Suppressor macrophage treated with lipopolysaccharide for 1 hour (primary cell): ENCODE data around the gene TRIM72.
"Not testable (repeated sequence)": the region's sequence is repeated elsewhere in the genome, so short reads cannot be mapped to it uniquely, and the experiment has no call there.

Source experiments
- DNase-seq, 3 donors: peaks; one replicate each; pipeline ENCODE4 v3.0.0-alpha.2; 2020 to 2022

Gene TRIM72

DNA sequence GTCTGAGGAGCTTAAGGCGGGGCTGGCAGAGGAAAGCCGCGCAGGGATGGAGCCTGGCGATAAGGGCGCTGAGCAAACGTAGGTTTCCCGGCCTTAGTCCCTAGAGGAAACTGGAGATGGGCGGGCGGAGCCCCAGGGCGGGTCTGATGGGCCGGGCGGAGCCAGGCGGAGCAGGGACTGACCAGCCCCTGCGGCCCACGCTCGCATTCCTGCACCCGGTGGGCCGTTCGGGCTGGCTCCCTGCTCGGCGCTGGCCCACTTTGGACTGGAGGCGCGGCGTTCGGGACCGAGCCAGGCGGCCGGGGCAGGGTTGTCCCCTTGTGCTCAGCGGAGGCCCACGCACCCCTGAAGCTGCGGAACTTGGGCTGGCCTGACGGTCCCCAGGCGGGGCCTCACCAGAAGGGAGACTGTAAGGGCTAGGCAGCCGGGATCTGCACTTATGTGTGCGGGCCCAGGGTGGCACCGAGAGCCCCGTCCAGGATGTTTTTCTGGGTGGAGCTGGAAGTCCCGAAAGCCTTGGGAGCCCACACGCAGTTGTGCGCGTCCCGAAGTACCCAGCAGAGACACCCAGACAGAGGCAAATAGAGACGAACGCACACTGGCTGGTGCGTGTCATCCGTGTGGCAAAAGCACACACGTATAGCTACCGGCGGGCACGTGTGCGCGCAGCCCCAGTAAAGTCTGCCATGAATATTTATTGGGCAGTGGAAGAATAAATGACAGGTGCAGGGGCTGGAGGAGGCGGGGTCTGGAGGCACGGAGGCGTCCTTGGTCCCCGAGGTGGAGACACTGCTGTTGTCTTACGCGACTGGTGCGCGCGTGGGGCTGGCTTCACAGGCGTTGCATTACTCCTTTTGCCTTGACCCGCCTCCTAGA lies 1.6 kb downstream of the TRIM72 start:
- peak; percentile 72 to 87 (median 77) for DNase-seq

DNA sequence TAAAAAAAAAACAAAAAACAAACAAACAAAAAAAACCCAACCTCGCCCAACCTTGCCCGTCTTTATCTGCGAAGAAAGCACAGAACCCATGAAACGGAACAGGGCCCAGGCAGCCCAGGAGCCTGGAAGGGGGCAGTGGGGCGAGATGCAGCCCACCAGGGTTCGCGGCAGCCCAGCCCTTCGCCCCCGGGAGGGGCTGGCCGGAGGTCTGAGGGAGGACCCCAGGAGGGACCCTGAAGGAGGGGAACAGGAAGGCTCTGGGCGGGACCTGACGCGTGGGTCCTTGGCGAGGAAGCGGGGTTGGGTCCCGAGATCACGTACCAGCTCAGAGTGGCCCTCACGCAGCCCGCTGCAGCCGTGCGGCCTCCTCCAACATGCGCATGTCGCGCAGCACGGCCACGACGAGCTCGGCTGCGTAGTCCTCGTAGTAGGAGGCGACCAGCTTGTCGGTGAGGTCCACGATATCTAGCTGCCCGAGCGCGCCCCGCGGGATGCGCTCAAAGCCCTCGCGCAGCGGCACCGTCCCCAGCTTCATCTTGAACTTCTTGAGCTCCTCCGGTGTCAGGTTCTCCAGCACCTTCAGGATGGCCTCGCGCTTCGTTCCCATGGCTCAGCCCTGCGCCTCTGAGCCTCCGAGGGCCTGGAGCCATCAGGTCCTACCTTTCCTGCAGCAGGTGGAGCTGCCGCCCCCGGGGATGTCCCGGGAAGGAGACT lies 2.7 kb downstream of the TRIM72 start, which contains the start of gene PYDC1:
Gene PYDC1 (minus strand): TSS at position 714 of the 714 bp plus-strand sequence. CDS start 107 bp downstream, at position 607.
- DNase-seq = peak in 1 of 3 donors; percentile 46

- no peak for DNase-seq
Observed at GRCh38 chr16:31217136-31217530, 3.2 kb downstream of the TRIM72 start.

GRCh38 chr16:31219154-31219741 lies 5.3 kb downstream of the TRIM72 start:
- no peak for DNase-seq

DNA sequence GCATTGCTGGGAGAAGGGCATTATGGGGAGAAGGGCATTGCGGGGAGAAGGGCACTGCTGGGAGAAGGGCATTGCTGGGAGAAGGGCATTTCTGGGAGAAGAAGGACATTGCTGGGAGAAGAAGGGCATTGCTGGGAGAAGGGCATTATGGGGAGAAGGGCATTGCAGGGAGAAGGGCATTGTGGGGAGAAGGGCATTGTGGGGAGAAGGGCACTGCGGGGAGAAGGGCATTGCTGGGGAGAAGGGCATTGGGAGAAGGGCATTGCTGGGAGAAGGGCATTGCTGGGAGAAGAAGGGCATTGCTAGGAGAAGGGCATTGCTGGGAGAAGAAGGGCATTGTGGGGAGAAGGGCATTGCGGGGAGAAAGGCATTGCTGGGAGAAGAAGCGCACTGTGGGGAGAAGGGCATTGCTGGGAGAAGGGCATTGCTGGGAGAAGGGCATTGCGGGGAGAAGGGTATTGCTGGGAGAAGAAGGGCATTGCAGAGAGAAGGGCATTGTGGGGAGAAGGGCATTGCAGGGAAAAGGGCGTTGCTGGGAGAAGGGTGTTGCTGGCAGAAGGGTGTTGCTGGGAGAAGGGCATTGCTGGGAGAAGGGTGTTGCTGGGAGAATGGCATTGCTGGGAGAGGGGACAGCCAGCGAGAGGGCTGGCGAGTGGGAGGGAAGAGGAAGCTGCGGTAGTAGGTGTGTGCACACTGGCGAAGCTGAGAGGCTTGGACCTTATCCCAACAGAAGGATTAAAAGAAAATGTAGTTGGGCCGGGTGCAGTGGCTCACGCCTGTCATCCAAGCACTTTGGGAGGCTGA lies 7.6 kb downstream of the TRIM72 start:
- peak in 1 of 3 donors; percentile 29 for DNase-seq

GRCh38 chr16:31223044-31223443 lies 9.1 kb downstream of the TRIM72 start:
- DNase-seq = no peak

DNA sequence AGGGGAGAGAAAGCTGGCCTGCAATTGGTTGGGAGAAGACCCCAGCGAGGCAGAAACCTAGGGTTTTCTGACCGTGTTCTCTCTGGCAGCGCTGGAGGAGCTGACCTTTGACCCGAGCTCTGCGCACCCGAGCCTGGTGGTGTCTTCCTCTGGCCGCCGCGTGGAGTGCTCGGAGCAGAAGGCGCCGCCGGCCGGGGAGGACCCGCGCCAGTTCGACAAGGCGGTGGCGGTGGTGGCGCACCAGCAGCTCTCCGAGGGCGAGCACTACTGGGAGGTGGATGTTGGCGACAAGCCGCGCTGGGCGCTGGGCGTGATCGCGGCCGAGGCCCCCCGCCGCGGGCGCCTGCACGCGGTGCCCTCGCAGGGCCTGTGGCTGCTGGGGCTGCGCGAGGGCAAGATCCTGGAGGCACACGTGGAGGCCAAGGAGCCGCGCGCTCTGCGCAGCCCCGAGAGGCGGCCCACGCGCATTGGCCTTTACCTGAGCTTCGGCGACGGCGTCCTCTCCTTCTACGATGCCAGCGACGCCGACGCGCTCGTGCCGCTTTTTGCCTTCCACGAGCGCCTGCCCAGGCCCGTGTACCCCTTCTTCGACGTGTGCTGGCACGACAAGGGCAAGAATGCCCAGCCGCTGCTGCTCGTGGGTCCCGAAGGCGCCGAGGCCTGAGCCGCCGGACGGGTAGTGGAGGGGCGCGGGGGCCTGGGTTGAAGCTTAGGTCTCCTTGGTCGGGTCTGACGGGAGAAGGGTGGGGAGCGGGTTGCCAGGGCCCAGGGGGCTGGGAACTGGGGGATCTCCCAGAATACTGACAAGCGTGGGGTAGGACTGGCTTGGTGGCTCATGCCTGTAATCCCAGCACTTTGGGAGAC lies 10.4 kb downstream of the TRIM72 start:
- no peak for DNase-seq

GRCh38 chr16:31225193-31225592 lies 11.3 kb downstream of the TRIM72 start:
- DNase-seq = no peak

DNA sequence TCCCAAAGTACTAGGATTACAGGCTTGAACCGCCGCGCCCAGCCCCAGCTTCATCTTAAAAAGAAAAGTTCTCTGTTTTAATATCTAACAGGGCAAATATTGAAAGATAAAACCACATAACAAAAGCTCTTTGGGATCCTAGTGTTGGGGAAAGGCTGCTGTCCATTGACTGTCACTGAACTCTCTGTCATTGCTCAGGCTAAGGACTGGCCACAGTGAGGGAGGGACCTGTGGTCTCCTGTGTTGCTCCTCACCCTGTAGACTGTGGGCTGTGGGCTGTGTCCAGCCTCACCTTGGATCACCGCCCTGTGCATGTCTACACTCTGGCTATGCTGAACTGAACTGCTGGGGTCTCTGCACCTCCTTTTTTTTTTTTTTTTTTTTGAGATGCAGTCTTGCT lies 14.3 kb downstream of the TRIM72 start:
- no peak for DNase-seq

DNA sequence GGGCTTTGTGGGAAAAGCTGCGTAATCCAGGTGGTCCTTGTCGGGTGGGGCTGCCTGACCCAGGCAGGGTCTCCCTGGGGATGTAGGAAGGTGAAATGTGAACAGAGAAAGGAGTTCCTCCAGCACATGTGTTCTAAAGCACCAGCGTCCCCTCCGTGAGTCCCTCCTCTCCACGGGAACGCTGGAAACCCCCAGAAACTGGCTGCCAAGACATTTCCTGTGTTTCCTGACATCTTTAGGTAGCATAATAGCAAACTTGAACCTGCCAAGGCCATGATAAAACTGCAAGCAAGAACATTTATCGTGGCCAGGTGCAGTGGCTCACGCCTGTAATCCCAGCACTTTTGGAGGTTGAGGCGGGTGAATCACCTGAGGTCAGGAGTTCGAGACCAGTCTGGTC lies 15.6 kb downstream of the TRIM72 start:
- no peak for DNase-seq

DNA sequence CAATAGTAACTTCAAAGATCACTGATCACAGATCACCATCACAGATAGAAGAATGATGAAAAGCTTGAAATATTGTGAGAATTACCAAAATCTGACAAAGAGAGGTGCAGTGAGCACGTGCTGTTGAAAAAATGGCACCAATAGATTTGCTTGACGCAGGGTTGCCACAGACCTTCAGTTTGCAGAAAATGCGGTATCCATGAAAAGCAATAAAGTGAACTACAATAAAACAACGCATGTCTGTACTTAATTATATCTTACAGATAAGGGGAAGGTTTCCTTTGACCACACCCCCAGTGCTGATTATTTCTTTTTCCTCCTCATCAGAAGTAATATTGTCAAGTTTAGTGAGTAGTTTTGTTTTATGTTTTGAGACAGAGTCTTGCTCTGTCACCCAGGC lies 24.1 kb downstream of the TRIM72 start:
- no peak for DNase-seq

- peak; percentile 30 to 56 (median 42) for DNase-seq
Observed at GRCh38 chr16:31242206-31242605, 28.3 kb downstream of the TRIM72 start.

DNA sequence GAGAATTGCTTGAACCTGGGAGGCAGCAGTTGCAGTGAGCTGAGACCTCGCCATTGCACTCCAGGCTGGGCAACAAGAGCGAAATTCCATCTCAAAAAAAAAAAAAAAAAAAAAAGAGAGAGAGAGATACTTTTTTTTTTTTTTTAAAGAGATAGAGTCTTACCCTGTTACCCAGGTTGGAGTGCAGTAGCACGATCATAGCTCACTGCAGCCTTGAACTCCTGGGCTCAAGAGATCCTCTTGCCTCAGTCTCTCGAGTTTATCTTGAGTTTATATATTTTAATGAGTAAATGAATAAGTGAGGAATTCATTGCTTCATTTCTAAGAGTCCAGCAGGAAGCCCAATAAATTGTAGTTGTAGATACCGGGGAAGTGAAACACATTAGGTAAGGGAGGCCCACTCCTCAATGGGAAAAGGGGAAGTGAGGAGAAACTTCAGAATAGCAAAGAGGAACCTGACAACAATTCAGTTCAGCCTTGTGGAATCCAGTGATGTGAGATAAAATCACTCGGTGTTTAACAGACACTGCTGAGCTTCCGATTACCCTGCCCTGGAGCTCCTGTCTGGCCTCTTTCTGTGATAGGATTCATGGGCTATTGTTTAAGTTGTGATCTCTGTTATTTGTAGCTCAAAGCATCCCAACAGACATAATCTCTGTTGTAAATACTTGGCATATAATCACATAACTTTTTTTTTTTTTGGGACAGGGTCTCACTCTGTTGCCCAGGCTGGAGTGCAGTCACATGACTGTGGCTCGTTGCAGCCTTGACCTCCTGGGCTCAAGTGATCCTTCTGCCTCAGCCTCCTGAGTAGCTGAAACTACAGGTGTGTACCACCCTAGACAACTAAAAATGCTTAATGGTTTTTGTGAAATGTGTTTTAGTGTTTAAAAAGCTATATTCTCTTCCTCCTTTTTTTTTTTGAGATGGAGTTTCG lies 30.1 kb downstream of the TRIM72 start:
- peak; percentile 68 to 86 (median 80) for DNase-seq

DNA sequence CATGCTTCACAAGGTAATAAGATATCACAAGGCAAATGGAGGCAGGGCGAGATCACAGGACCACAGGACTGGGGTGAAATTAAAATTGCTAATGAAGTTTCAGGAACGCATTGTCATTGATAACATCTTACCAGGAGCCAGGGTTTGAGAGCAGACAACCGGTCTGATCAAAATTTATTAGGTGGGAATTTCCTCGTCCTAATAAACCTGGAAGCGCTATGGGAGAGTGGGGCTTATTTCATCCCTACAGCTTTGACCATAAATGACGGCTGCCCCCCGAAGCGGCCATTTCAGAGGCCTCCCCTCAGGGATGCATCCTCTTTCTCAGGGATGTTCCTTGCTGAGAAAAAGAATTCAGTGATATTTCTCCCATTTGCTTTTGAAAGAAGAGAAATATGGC lies 31.7 kb downstream of the TRIM72 start:
- DNase-seq = not testable (repeated sequence)

DNA sequence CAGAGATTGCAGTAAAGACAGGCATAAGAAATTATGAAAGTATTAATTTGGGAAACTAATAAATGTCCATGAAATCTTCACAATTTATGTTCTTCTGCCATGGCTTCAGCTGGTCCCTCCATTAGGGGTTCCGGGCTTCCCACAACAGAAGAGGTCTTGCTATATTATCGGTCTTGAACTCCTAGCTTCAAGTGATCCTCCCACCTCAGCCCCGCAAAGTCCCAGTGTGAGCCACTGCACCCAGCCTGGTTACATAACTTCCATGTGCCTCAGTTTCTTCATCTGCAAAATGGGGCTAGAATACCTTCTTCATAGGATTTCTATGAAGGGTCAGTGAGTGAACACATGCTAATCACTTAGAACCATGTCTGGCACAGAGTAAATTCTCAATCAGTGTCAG lies 32.4 kb downstream of the TRIM72 start:
- DNase-seq = no peak

- DNase-seq = no peak
Observed at GRCh38 chr16:31248344-31248743, 34.4 kb downstream of the TRIM72 start.

- no peak for DNase-seq
Observed at GRCh38 chr16:31250782-31251384, 37.0 kb downstream of the TRIM72 start.

DNA sequence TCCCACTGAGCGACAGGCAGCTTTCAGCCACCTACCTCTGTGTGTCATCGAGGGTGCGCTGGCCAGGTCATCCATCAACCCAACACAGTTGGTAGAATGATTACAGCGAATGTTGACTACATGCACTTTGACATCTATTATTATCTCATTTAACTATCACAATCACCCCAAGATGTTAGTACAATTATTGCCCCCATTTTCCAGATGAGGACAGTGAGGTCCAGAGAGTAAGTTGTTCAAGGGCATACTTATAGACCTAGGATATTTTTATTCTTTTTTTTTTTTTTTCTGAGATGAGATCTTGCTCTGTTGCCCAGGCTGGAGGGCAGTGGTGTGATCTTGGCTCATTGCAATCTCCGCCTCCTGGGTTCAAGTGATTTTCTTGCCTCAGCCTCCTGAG lies 37.5 kb downstream of the TRIM72 start:
- DNase-seq = no peak

- peak; percentile 86 to 93 (median 89) for DNase-seq
Observed at GRCh38 chr16:31253642-31254045, 39.7 kb downstream of the TRIM72 start.

DNA sequence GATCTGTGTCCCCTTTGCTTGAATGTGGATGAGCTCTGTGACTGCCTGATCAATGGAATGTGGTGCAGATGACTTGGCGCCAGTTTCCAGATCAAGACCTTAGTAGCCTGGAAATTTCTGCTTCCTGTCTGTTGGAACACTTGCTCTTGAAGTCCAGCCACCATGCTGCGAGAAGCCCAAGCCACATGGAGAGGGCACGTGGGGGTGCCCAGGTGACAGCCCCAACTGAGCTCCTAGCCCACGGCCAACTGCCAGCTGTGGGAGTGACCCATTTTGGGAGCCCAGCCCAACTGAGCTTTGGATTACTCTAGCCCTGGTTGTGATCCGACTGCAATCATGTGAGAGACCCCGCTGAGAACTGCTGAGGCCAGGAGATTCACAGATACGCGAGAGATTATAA lies 42.5 kb downstream of the TRIM72 start:
- DNase-seq = no peak
